Right atrium auricular region (tissue), 2 donors: ENCODE measurements around the gene PGAP6. TPM values are rescaled to one million over a fixed set of nuclear protein-coding genes. Genes with fewer than 3 reads are reported as not detected.

Source experiments
- DNase-seq: peaks from one replicate; pipeline ENCODE4 v3.0.0-alpha.2; 2019; ENCODE audit warnings: low spot score
- H3K27ac ChIP-seq, 2 donors: fragments of 200-600 bp; sonication (generic); 1 replicate in 1 of 2; 2 replicates in 1 of 2; pipeline ENCODE4 v1.5.1; 2016 to 2019
- H3K27me3 ChIP-seq, 2 donors: fragments of 200-600 bp; sonication (generic); one replicate each; pipeline versions ENCODE4 v1.5.1 to v1.6.0; 2017 to 2019
- H3K36me3 ChIP-seq: fragments of 200-600 bp; sonication (generic); one replicate; pipeline ENCODE4 v1.5.1; 2016
- H3K4me1 ChIP-seq, 2 donors: fragments of 200-600 bp; sonication (generic); one replicate each; pipeline versions ENCODE4 v1.5.1 to v1.6.0; 2017 to 2019
- H3K4me3 ChIP-seq, 2 donors: fragments of 200-600 bp; sonication (generic); 1 replicate in 1 of 2; 2 replicates in 1 of 2; pipeline ENCODE4 v1.5.1; 2017 to 2019; ENCODE audit warnings: mild to moderate bottlenecking in 1 of 2, moderate library complexity in 1 of 2
- H3K9me3 ChIP-seq, 2 donors: fragments of 200-600 bp; sonication (generic); one replicate each; pipeline ENCODE4 v1.5.1; 2019
- CTCF ChIP-seq, 2 donors: fragments of 200-600 bp; sonication (generic); IDR thresholded peaks; one replicate each; pipeline ENCODE4 v1.5.1; 2019; ENCODE audit warnings: antibody characterized with exemption in 2 of 2
- total RNA-seq, 2 donors: library from RNA; depleted of rRNA; stranded (reverse); fragments of >200 nt; gene quantifications; one replicate each; pipeline ENCODE4 v1.1.0, GENCODE V29; 2016

Gene PGAP6
- total RNA-seq, 2 donors from 2014 or later, result 34.0 to 41.1 TPM

DNA sequence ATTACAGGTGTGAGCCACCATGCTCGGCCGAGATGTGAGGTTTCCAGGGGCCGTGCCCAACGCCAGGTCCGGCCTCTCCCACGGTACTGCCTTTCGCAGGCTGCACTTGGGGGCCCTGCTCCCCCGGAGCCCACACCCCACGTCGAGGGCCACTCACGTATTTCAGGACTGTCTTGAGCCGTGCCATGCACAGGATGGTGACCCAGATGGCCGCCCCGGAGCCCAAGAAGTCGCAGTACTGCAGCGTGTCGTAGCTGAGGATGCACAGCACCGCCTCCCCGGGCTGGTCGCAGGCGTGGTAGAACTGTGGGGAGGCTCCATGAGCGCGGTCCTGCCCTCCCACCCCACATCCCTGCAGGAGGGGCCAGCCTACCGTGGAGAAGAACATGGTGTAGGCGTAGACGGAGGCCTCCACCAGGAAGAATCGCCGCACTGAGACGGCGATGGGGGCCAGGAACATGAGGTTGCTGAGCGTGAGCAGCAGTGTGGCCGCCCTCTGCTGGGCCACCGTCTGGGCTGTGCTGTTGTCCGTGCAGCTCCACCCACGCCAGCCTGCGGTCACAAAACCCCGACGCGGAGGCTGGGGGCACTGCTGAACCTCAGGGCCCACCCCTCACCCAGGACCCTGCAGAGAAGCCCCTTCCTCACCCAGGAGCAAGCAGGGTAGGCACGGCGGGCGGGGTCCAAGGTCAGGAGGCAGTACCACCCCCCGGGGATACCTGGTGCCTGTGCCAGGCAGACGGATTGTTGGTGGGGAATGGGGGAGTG is 7.7 kb downstream of the PGAP6 start:
- H3K4me3 ChIP-seq, result no peak overlapping the region
- TF ChIP-seq CTCF (IDR thresholded peaks at IDR 0.05), result no peak
- H3K4me1 ChIP-seq, result peaks cover 0 to 23% of the 10 kb centered on the region in 2 donors
- no peaks in the 10 kb centered on the region for H3K27me3 ChIP-seq
- no peaks in the 10 kb centered on the region for H3K9me3 ChIP-seq
- peaks cover 48% of the 10 kb centered on the region for H3K36me3 ChIP-seq
- no peak overlapping the region for H3K27ac ChIP-seq
- DNase-seq, result no peak

DNA sequence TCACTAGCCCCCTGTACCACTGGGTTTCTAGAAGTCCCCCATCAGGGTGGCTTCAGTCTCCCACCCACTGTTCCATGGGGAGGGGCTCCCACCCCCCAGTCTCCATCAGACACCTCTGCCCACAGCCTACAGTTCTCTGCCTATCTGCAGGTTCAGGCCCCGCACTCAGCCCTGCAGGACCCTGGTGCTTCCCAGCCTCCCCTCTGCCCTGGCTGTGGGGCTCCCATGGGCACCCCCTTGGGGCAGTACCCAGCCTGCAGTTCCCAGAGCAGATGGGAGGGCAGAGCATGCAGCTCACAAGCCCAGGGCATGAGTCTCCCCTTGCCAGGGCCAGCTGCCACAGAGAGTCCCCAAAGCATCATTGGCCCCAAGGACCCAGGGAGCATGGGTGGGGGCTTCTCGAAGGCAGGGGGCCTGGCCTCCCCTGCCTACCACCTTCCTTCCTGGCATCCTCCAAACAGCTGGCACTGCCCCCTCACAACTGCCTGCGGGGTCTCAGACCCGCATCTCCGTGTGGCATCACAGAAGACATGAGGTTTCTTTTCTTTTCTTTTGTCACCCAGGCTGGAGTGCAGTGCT is 8.7 kb downstream of the PGAP6 start:
- no peak overlapping the region for H3K27ac ChIP-seq
- H3K36me3 ChIP-seq, result peaks cover 57% of the 10 kb centered on the region
- no peaks in the 10 kb centered on the region for H3K27me3 ChIP-seq
- no peak for DNase-seq
- no peak overlapping the region for H3K4me3 ChIP-seq
- H3K9me3 ChIP-seq, result no peaks in the 10 kb centered on the region
- TF ChIP-seq CTCF (IDR thresholded peaks at IDR 0.05), result no peak
- H3K4me1 ChIP-seq, result peaks cover 0 to 19% of the 10 kb centered on the region in 2 donors

- Histone ChIP-seq H3K4me1 (peaks cover 0 to 19% of the 10 kb centered on the region in 2 donors), H3K9me3 (no peaks in the 10 kb centered on the region), H3K27ac (no peak overlapping the region), H3K36me3 (peaks cover 64% of the 10 kb centered on the region), H3K27me3 (no peaks in the 10 kb centered on the region), H3K4me3 (no peak overlapping the region)
- DNase-seq, result no peak
- no peak for TF ChIP-seq CTCF (IDR thresholded peaks at IDR 0.05)
Observed at GRCh38 chr16:372302-372983, 9.3 kb downstream of the PGAP6 start.

- Histone ChIP-seq H3K9me3 (no peaks in the 10 kb centered on the region), H3K27me3 (no peaks in the 10 kb centered on the region), H3K4me1 (peaks cover 0 to 19% of the 10 kb centered on the region in 2 donors), H3K27ac (no peak overlapping the region), H3K36me3 (peaks cover 61% of the 10 kb centered on the region), H3K4me3 (no peak overlapping the region)
- TF ChIP-seq CTCF (IDR thresholded peaks at IDR 0.05), result no peak
- DNase-seq, result no peak
Observed at GRCh38 chr16:371515-372301, 10.1 kb downstream of the PGAP6 start.

- Histone ChIP-seq H3K36me3 (peaks cover 58% of the 10 kb centered on the region), H3K27ac (peak overlapping the region; percentile 35 to 56), H3K4me3 (peak overlapping the region in 1 of 2 donors; percentile 57), H3K4me1 (peaks cover 0 to 19% of the 10 kb centered on the region in 2 donors), H3K27me3 (no peaks in the 10 kb centered on the region), H3K9me3 (no peaks in the 10 kb centered on the region)
- TF ChIP-seq CTCF (IDR thresholded peaks at IDR 0.05), result no peak
- no peak for DNase-seq
Observed at GRCh38 chr16:370979-371514, 10.7 kb downstream of the PGAP6 start.
